Stimulated activated CD8-positive, alpha-beta memory T cell treated with anti-CD3 and anti-CD28 coated beads, Interleukin-15, amount 100 ng/mL, for 48 hours (primary cell): ENCODE data around the gene C1QTNF3.
A peak's percentile ranks its signal among the peaks of the same experiment; 100 is the strongest.
"Not testable (repeated sequence)": the region's sequence is repeated elsewhere in the genome, so short reads cannot be mapped to it uniquely, and the experiment has no call there.

Experiments
- DNase-seq, 2 donors: peaks; one replicate each; pipeline ENCODE4 v3.0.0-alpha.2; 2020; ENCODE audit warnings: low read depth in 2 of 2

The C1QTNF3 gene

DNA sequence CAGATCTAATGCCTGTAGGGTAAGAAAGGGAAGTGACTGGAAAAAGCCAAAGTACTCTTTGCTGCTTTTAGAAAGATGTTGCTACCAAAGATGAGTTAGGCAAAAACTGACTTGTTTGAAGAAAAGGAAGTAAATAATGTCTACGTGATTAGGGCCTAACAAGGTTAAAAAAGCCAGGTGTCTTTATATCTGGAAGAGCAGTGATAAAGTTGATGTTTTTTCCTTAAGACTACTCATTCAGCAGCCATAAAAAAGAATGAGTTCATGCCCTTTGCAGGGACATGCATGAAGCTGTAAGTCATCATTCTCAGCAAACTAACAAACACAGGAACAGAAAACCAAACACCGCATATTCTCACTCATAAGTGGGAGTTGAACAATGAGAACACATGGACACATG is 21.7 kb downstream of the C1QTNF3 start:
- DNase-seq, result no peak

DNA sequence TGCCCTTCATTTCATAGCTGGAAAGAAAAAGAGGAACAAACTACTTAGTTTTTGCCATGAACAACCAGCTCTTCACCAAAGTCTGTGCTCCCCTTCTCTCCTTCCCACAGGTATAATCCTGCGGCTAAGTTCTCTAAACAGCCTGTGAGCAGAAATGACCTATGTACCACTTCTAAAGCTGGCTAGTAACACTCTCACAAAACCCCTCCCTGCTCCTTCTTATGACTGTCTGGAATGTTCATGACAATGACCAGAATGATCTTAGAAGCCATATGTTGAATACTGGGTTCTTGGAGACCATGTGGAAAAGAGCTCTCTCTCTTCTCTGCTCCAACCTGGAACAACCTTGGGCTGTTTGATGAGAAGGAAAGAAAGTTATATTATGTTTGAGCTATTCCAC is 22.3 kb downstream of the C1QTNF3 start:
- DNase-seq, result no peak

DNA sequence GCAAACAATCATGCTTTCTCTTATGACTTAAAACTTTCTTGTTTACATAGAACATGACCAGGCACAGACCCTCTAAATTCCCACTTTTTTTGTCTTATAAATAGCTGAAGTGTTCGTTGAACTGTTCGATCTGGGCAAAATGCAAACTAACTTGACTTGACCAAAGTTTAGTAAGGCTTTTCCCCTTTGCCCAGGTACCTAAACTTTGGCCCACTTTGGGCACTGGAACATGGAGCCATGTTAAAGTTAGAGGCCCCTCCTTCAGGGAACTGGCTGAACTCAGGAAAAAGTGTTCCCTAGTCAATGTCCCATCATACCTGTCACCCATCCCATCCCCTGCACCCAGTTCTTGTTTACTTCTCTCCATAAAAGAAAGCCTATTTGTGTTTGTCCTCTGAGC is 25.8 kb downstream of the C1QTNF3 start:
- no peak for DNase-seq

DNA sequence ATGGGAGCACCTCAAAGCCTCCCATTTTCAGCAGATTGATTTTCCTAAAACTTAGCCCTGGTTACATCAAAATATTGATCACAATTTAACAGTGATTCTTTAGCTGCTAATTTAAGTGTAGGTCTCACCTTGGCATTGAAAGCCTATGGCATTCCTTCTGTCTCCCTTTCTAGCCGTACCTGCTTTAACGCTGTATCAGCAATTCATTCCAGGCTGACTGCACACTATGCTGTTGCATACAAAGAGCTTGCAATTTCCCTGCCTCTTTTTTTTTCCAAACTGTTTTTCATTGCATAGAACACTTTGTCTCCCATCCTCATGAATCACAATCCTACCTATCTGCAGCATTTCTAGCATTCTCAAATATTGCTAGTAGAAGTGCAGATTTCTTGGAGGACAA is 26.3 kb downstream of the C1QTNF3 start:
- no peak for DNase-seq

DNA sequence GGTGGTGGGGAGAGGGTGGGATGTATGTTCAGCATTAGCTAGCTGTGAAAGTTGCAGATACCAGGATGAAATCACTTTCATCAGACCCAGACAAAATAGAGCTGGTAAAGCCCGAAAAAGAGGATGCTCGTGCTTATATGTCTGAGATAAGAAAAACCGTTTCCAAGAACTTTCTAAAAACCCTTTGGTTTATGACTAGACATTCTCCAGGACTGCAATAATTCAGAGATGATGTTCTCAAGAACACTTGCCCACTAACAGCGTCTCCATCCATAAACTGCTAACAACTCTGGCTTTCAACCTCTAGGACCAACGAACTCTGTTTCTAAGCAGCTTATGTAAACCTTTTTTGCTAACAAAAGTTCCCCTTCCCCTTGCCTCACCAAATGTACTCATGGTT is 26.8 kb downstream of the C1QTNF3 start:
- DNase-seq, result no peak

DNA sequence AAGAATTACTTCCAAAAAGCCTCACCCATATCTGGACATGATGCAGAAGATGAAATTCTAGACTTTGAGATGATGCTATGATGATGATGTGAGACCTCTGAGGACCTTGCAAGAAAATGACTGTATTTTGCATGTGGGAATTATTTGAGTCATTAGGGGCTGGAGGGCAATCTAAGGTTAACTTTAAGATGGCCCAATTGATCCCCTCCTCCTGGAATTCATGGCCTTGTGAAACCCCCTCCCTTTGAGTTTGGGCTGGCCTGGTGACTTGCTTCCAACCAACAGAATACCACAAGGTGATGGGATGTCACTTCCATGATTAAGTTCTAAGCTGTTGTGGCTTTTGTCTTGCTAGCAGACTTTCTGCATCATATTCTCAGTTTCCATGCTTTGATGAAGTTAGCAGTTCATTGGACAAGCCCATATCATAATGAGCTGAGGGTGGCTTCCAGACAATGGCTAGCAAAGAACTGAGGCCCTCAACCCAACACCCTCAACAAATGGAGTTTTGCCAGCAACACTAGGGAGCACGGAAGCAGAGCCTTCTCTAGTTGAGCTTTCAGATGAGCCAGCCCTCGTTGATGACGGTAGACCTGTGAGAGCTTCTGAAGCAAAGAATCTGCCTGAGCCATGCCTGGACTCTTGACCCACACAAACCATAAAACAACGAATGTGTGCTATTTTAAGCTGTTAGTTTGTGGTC is 27.7 kb downstream of the C1QTNF3 start:
- peak in 1 of 2 donors; percentile 43 for DNase-seq

DNA sequence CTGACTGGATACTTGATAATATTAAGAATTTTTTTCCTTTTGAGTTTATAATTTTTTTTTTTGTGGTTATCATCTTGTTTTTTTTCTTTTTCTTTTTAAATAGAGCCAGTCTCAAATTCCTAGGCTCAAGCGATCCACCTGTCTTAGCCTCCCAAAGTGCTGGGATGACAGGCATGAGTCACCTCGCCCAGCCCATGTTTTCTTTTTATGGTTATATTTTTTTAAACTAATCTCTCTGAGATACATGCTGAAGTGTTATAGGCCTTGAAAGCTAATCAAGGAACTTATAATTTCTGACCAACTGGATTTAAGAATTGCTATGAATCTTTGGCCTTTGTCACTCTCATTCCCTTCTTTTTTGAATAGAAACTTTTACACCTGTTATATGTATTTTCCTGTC is 28.4 kb downstream of the C1QTNF3 start:
- no peak for DNase-seq

DNA sequence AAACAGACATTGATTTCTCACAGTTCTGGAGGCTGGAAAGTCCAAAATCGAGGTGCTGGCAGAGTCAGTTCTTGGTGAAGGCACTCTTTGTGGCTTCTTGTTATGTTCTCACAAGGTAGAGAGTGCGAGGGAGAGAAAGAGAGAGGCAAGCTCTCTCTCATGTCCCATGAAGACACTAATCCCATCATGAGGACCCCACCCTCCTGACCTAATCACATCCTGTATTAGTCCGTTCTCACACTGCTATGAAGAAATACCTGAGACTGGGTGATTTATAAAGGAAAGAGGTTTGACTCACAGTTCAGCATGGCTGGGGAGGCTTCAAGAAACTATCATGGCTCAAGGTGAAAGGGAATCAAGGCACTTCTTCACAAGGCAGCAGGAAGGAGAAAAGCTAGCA is 29.5 kb downstream of the C1QTNF3 start:
- no peak for DNase-seq

DNA sequence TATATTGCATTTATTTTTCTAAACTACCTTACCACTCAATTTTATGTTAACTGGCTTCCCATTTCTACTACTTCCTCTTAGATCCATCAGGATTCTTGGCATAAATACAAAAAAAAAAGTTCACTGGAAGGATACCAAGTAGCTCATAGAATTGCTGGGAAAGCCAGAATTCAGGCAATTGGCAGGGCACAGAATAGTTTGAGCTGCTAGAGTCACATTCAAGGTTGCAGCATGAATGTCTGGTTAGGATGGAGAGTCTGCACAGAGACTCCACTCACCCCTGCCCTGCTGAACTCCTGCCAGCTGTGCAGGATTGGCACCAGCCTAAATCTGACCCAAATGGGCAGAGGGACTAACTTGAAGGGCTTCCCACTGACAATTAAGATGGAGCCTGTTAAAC is 30.2 kb downstream of the C1QTNF3 start:
- no peak for DNase-seq

DNA sequence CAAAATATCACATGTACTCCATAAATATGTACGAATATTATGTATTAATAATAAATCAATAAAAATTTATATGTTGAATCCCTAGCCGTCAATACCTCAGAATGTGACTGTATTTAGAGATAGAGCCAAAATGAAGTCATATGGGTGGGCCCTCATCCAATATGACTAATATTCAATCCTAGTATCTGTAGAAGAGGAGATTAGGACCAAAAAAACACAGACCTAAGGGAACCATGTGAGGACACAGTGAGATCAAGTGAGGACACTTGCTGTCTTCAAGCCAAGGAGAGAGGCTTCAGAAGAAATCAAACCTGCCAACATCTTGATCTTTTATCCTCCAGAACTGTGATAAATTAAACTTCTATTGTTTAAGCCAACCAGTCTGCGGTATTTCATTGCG is 31.5 kb downstream of the C1QTNF3 start:
- no peak for DNase-seq

DNA sequence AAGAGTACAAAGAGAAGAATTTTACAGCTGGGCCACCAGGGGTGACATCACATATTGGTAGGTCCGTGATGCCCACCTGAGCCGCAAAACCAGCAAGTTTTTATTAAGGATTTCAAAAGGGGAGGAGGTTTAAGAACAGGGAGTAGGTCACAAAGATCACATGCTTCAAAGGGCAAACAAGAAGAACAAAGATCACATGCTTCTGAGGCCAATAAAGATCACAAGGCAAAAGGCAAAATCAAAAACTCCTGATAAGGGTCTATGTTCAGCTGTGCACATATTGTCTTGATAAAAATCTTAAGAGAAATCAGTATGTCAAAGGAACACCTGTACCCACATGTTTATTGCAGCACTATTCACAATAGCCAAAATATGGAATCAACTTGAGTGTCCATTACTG is 32.9 kb downstream of the C1QTNF3 start:
- not testable (repeated sequence) for DNase-seq

DNA sequence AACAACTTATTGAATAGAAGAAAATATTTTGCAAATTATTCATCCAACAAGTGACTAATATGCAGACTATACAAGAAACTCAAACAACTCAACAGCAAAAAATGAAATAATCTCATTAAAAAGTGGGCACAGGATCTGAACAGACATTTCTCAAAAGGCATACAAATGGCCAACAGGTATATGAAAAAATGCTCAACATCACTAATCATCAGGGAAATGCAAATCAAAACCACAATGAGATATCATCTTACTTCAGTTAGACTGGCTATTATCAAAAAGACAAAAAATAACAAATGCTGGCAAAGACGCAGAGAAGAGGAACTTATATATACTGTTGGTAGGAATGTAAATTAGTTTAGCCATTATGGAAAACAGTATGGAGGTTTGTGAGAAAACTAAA is 33.4 kb downstream of the C1QTNF3 start:
- no peak for DNase-seq

DNA sequence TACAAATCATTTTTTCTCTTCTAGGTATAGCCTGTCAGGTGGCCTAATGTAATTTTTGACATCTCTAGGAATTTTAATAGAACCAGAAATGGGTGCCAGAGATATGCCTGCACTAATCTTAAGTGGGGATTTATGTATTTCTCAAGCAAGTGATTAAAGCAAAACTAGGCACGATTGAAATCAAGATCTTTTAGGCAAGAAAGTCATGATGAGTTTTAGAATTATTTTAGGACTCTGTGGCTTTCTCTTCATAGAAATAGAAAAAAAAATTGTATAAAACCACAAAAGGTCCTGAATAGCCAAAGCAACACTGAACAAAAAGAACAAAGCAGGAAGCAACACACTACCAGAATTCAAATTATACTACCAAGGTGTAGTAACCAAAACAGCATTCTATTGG is 34.2 kb downstream of the C1QTNF3 start:
- no peak for DNase-seq

DNA sequence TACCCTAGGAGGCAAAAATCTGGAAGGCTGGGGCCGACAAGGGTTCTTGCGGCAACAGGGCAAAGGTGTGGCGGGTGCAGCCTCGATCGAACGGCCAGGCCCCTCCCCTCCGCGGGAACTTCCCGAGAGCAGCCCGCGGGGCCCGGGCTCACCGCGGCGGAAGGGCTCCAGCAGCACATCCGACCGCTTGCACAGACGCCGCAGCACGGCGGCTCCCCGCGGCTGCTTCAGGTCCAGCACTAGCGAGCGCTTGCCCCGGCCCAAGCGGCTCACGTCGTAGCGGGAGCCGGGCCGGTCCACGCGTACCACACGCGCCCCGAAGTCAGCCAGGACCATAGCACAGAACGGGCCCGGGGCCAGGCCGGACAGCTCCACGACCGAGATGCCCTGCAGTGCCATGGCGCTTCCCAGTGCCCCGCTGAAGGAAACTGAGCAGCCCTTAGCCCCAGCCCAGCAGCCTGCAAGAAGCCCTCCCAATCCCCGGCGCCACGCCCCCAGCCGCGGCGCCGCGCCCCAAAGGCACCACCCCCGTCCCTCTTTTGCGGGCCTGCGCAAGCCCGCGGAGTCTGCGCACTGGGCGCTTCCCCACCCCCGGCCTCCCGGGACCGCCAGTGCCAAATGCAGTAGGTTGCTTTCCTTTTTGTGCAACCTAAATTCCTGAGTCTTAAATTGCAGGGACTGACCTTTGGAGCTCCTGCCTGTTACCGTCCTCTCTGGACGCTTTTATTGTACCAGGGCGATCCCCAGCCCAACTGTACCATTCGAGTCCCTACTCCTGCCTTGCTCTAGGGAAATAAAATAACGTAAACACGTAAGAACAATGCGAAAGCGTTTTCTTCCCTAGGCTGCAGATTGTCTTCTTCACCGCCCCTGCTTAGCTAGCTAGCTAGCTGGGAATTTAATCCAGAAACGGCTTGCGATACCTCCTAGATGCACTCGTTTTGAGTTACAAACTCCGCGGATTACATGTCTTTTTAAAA is 35.1 kb downstream of the C1QTNF3 start, which contains the start of gene AMACR:
TSS of gene AMACR (minus strand) at position 430 of the 980 bp plus-strand sequence. CDS start at position 399, 31 bp downstream.
- peak; percentile 86 to 87 for DNase-seq

DNA sequence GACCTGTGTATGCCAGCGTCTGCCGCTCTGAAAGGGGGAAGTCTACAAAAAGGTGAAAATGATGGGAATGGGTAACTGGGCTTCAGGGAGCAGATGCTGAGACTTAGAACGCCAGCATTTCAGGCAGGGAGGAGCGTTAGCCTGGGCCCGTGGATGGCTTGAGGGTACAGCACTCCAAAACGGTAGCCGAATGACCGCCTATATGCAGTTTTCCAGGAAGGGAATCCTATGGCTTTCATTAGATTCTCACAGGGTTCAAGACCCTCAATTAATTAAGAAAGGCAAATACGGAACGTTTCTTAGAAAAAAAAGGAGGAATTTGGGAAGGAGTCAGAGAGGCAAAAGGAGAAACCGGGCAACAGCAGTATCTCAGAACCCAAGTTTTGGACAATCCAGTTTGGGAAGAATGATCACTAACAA is 35.8 kb downstream of the C1QTNF3 start:
- no peak for DNase-seq

DNA sequence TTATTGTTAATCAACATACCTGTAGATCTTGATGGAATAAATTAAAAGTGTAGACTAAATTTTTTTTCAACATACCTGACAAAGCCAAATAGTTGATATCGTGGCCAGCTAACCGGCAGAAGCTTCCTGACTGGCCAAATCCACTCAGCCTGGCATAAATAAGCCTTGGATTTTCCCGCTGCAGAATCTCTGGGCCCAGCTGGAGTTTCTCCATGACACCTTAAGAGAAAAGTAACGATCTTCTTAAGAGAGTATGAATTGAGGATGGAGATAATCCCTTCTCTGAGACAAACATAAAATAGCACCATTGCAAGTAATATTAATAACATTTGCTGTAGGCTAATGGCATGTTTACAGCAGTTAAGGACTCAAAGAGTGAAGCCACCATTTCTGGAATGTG is 37.3 kb downstream of the C1QTNF3 start:
- DNase-seq, result no peak

DNA sequence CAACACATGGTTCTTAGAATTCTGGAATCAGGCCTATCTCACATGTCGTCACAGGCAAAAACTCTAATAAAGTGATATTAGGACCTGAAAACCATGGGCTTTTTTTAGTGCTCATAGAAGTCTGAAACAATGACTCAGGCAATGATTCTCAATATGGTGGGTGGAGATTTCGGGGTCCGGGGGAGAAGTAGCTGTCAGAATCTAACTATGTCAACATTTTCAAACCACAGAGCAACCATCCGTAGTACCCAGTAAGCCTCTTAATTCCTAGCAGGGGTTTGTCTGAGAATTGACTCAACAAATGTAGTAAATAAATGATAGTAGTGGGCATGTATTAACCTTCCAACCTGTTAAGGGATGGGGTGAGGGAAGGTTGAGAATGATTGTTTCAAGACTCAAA is 37.8 kb downstream of the C1QTNF3 start:
- peak in 1 of 2 donors; percentile 30 for DNase-seq

DNA sequence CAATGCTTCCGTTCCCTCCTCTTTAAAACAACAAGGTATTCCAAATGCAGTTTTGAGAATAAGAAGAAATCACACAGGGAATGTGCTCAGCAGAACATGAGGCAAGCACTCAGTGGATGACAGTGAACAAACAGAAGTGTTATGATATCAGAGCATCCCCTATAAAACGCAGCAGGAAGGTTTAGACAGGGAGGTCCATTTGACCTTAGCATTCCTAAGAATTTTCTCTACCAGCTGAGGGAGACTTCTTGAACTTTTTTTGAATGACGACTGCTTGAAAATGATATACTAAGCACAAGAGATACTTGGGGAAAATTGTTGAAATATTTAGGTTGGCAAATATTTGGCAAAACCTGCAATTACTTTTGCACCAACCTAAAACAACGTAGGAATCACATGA is 39.1 kb downstream of the C1QTNF3 start:
- DNase-seq, result no peak

DNA sequence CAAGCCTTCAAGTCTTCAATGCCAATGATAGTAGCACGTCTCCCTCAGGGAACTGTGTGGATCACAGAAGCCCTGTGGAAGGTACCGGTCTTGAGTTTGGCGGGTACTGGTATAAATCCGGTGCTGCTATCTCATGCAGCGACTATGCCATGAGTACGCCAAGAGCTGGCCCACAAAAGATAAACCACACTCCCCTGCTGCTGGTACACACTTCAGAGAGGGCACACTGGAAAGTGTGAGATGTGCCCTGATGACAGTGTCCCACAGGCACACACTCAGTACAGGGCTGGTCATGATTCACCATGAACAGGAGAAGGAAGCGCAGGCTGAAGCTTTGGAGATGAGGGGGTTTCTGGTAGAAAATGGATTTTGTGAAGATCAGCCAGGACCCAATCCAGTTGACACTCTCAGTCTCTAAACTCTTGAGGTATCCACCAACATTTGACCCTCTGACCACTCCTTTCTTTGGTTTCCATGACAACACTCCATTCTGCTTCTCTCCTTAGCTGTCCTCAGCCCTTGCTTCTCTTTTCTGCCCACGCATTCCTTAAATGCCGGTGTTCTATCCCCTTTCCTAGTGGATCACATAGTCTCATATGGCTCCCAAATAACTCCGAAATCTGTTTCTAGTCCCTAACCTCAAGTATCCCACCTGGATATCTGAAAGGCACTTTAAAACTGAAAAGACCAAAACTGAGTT is 40.2 kb downstream of the C1QTNF3 start:
- no peak for DNase-seq

DNA sequence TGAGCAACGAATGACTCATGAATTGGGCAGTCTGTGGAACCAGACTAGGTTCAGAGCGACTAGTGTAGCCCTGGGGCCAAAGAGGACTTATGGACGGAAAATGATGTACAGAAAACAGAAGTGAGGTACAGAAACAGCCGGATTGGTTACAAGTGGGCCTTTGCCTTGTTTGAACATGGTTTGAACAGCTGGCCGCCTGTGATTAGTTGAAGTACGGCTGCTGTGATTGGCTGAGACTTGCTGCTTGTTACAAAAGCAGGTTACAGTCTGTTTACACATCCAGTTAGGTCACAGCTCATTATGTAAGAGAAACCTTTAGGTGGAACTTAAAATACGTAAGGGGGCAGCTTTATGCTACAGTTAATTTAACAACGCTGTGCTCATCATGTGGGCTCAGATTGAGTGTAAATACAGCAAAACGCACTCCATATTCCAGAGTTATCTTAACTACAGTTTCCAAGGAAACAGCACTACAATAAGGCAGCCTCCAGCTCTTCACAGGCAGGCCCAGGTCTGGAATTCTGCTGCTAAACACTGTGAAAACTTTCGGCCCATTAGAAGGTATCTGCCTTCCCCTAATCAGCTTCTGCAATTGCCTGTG is 41.7 kb downstream of the C1QTNF3 start:
- no peak for DNase-seq

DNA sequence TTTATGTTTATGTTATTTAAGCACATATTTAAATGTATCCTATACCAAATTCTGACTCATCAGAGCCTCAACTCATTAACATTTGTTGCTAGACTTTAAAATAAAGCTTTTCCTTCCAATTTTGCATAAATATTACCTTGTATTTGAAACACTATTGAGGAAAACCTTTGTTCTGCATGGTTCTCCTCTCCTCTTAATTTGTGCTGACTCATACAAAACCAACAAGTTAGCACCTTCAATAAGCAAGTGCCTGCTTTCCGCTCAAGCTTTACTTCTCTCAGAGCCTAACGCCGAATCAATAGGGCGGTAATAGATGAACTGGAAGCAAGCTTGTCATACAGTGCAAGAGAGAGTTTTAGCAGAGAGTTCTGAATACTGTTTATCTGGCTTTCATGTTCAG is 43.0 kb downstream of the C1QTNF3 start:
- no peak for DNase-seq
